Epidermal melanocyte (primary cell): ENCODE results near the gene XPC.
"Not testable (repeated sequence)": the region's sequence is repeated elsewhere in the genome, so short reads cannot be mapped to it uniquely, and the experiment has no call there.

Experiments used
- DNase-seq: peaks from one replicate; pipeline ENCODE4 v3.0.0; 2011; ENCODE audit warnings: low spot score; ENCODE audit not compliant: insufficient read length

Gene XPC

GRCh38 chr3:14120921-14121448, 57.4 kb downstream of the XPC start:
- not testable (repeated sequence) for DNase-seq

- no peak for DNase-seq
Observed at GRCh38 chr3:14120111-14120920, 58.1 kb downstream of the XPC start.

GRCh38 chr3:14119651-14120050, 58.8 kb downstream of the XPC start:
- DNase-seq, result no peak

- no peak for DNase-seq
Observed at GRCh38 chr3:14118400-14119381, 59.7 kb downstream of the XPC start.

DNA sequence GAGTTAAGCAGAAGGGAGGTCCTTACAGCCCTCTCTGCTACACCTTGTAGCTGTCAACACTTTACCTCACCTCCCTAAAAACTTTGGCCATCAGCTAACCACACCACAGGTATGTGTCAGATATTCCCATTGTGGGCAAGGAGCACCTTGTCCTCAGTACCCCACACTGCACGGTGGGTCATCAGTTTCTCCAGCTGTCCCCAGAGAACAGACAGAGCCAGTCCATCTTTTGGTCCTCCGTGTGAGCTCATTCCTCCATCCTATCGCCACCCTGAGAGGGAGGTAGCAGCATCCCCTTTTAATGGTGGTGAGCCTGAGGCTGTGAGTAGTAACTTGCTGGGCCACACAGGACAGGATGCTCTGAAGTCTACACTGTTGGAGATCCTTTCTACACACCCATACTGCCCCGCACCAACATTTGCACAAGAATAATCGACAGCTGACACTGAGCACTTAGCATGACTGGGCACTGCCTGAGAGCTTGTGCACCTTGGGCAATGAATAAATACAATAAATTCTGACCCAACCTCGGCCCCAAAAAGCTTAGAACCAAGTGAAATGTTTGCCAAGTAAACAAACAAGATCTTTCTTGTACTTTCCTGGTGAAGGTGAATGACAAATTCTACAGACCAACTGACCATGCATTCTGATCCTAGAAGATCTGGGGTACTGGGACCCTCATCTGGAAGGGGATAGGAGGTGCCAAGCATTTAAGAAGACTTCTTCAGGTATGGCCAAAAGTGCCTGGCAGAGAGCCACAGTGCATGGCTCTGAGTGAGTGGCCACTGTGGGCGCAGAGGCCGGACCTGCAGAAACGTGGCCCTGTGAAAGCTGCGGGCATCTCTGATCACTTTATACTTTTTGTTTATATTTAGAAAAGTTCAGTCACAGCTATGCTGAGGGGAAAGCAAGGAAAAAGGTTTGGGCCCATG, 60.7 kb downstream of the XPC start:
- no peak for DNase-seq

DNA sequence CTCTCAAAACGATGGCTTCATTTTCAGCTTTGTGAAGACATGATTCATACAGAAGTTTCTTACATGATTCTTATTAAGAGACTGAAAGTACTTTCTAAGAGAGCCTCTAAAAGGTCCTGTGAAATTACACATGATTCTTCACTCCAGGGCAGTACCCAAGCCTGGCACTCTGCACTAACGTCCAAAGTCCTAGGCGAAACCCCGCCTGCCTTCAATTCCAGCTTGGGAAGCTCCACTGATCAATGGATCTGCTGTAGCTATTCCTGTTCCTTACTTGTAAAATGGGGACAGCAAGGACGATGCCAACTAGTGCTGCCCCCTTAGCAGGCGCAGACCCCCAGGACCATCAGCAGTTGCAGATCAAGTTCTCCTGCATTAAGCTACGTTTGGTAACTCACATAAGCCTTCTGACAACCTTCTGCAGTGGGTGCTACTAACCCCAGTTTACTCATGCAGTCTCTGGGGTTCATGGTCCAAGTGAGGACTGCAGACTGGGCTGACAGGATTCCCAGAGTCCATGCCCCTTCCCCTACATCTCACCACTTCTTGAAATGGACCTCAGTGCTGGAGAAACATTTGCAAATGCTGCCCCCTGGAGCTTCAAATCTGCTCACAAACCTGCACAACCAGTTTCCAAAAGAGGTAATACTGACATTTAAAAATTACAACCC, 64.3 kb downstream of the XPC start:
- no peak for DNase-seq

GRCh38 chr3:14110699-14111098, 67.7 kb downstream of the XPC start:
- no peak for DNase-seq

DNA sequence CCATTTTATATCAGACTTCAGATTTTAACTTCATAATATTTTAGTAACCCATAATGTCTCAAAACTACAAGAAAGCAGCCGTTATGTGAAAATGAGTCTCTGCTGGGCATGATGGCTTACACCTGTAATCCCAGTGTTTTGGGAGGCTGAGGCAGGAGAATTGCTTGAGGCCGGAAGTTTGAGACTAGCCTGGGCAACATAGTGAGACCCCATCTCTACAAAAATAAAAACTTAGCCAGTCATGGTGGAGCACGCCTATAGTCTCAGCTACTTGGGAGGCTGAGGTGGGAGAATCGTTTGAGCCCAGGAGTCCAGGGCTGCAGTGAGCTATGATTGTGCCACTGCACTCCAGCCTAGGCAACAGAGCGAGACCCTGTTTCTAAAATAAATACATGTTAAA, 68.6 kb downstream of the XPC start:
- DNase-seq, result not testable (repeated sequence)

DNA sequence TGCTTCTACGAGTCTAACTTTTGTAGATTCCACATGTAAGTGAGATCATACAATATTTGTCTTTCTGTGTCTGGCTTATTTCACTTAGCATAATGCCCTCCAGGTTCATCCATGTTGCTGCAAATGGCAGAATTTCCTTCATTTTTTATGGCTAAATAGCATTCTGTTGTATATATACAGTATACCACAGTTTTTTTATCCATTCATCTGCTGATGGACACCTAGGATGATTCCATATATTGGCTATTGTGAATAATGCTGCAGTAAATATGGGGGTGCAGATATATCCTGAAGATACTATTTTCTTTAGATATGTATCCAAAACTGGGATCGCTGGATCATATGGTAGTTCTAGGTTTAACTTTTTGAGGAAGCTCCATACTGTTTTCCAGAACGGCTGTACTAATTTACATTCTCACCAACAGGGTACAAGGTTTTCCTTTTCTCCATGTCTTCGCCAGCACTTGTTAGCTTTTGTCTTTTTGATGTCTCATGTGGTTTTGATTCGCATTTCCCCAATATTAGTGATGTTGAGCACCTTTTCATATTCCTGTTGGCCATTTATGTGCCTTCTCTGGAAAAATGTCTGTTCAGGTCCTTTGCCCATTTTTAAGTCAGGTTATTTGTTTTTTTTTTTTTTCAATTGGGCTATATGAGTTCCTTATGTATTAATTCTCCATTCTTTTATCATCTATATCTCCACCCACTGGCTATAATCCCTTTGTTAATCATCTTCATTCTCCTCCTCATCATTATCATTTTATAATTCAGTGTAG, 80.6 kb downstream of the XPC start:
- no peak for DNase-seq

GRCh38 chr3:14096742-14097141, 81.7 kb downstream of the XPC start:
- DNase-seq, result no peak
